GM19238 (cell line): ENCODE results near the gene FOXL2NB.

Experiments
- DNase-seq: peaks from one replicate; pipeline ENCODE4 v3.0.0; 2011; ENCODE audit warnings: low spot score; ENCODE audit not compliant: insufficient read length

Gene FOXL2NB

DNA sequence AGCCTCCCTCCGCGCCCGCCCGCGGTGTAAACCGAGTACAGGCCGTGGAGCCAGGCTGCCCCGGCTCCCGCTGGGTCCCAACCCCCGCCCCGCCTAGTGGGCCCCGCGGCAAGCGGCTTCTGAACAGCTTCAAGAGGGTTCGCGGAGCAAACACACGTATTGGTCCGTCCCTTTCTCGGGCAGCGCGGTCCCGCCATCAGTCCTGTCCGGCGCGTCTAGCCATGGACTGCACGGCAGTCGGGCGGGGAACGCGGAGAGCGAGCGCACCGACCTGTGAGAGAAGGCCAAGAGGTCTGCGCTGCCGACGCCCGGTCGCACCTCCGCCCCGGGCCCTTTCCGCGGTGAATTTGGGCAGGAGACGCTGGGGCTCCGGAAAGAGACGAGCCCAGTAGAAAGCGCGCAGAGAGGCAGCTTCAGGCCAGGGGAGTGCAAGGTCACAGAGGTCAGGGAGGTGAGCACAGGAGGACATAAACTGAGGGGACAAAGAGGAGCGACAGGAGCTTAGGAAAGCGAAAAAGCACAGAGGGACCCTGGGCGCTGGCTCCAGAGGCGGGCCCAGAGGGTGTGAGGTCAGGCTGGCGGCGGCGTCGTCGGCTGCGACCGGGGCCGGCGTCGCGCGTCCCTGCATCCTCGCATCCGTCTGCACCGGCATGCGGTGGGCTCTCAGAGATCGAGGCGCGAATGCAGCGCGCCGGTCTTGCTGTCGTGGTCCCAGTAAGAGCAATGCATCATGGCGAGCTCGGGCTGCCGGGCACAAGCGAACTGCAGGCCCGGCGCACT, 1.9 kb upstream of the FOXL2NB start:
- DNase-seq, result no peak

- no peak for DNase-seq
Observed at GRCh38 chr3:138945709-138946662, 1.0 kb upstream of the FOXL2NB start.

- no peak for DNase-seq
Observed at GRCh38 chr3:138947495-138948121, 591 bp downstream of the FOXL2NB start.

DNA sequence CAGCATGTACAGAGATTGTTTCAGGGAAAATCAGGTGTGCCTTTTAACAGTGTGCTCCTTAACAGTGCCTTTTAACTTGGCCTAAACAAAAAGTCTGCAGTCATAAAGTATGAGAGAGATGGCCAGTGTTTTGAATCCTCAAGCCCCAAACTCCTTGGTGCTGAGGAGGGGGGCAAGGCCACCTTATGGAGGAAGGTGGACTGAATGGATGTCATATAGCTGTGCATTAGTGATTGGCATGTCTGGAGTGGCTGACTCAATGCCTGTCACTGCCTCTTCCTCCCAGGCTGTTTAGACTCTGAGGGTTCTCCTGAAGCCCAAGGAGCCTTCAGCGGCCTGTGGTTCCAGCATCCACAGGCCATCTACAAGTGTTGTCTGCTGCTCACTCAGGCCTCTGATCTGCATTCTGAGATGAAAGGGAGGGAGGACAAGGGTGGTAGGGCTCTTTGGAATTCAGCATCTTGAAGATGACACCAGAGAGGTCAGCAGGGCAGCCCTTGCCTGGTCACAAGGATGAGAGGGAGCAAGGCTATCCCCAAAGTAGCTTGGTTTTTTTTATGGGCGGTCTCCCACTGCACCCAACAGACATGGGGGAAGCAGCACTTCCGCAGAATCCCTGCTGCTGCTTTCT, 1.5 kb downstream of the FOXL2NB start:
- no peak for DNase-seq

- DNase-seq, result no peak
Observed at GRCh38 chr3:138949002-138949418, 2.0 kb downstream of the FOXL2NB start.

DNA sequence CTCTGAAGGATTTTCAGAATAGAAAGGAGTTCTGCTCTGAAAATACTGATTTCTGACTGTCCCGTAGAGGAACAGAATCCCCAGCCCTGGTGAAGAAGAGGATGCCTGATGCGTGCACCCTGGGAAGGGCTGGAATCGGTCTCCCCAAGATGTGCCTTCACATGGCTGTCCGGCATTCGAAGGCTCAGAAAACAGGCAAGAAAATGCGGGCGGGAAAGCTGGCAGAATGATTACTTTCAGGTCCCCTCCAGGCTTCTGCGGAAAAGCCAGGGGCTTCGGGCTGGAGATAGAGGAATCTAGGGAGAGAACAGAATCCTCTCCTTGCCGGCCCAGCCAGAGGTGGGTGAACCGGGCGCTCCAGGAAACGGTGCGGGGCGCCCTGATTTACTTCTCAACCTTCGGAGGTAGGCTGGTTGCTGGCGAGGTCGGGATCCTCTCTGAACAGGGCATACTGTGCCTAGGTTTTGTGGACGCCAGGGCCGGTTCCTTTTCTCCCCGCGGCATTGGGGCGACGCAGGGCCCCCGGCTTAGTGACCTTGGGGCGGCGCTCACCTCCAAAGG, 2.5 kb downstream of the FOXL2NB start:
- DNase-seq, result no peak

DNA sequence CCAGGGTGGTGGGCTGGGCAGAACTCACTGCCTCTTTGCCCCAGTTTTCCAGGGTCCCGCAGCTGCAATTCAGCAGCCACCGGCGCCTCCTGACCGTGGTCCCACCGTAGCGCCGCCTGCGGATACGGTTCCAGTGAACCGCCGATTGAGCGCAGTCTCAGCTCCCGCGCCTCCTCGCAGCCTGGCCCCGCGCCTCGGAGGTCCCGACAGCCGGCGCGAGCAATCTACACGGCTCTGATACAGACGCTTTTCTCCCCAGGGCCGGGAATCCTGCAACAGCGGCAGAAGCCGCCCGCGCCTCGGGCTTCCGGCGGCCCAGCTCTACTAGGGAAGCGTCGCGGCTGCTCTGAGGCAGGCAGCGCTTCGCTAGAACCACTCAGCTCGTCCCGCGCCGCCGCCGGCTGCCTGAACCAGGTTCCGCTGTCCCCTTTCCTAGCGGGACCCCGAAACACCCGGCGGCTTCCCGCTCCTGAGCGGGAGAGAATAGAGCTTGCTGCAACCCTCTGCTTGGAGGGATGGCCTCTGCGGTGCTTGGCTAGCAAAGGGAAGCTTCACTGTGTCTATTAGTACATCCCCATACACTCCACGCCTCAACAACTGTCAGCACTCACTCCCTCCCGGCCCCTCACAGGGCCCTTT, 3.1 kb downstream of the FOXL2NB start:
- no peak for DNase-seq

- no peak for DNase-seq
Observed at GRCh38 chr3:138950701-138951100, 3.7 kb downstream of the FOXL2NB start.

- no peak for DNase-seq
Observed at GRCh38 chr3:138960417-138960852, 13.4 kb downstream of the FOXL2NB start.

GRCh38 chr3:138962854-138963560, 16.0 kb downstream of the FOXL2NB start:
- no peak for DNase-seq

DNA sequence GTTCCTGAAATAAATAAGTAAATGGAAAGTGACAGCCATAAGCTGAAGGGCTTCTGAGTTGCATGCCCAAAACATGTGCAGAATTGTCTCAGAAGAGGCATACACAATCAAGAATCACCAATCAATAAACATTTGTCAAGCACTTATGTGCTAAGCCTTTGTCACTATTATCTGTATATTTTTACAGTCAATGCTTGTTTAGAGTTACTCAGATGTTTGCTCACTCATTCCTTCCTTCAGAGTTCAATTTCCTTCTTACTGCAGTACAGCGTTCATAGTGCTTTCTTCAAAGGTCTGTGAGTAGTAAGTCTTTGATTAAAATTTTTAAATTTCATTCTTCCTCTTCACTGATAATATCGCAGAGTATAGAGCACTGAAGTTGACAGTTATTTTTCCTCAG, 17.2 kb downstream of the FOXL2NB start:
- DNase-seq, result no peak

GRCh38 chr3:138964923-138965322, 17.9 kb downstream of the FOXL2NB start:
- DNase-seq, result no peak

DNA sequence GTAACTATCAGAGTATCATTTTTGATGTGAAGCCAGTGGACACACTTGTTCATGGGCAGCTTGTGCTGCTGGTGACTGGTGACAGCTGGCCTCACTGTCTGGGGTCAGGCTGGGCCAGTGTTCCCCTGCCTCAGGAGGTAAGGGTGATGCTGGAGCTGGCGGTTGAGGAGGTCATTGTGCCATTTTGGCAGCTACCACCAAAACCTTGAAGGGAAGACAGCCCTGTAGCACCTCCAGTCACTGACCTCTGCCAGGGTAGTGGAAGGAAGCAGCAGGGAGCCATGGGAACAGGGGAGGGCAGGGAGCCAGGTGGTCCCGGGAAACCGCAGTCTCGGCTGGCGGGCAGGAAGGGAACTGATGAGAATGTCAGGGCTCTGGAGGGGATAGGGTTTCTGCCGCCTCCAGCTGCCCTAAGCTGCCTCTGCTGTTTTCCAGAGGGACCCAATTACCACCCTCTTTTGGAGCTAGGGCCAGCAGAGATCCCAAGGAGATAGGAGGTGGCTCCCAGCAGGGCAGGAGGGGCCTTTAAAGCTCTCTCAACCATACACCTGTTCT, 24.8 kb downstream of the FOXL2NB start:
- no peak for DNase-seq

GRCh38 chr3:138972941-138973340, 25.9 kb downstream of the FOXL2NB start:
- DNase-seq, result no peak

DNA sequence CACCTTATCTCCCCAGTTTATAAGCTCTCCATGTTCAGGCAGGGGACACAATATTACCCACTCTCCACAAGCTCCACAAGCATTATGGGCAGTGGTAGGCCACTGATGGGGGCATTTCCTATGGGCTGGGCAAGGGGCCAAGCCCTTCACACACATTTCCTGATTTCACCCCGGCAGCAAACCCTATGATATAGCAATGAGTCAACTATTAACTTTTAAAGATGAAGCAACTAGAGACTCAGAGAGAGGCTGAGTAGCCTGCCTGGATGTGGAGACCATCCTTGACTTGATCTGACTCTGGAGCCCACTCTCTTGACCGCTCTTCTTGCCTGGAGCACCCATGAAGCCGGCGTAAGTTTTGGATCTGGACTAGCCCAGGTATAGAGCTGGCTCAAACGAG, 27.4 kb downstream of the FOXL2NB start:
- no peak for DNase-seq

- DNase-seq, result no peak
Observed at GRCh38 chr3:138975351-138975750, 28.3 kb downstream of the FOXL2NB start.

GRCh38 chr3:138976047-138976446, 29.0 kb downstream of the FOXL2NB start:
- no peak for DNase-seq

DNA sequence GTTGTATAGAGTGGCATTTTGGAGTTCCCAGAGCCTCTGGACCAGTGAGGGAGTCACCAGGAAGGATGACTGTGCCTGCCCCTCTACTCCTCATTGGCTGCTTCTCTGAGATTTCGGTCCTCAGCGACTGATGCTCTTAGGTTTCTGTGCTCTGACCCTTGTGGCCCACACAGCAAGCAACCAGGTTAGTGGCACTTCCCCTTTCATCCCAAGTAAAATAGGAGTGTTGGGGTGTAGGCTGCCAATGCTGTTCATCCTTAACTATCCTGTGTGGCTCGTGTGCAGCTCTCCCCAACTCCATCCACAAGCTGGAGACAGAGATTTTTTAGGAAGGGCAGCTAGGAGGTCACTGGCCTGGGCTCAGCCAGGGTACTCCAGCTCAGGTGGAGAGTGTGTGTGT, 37.8 kb downstream of the FOXL2NB start:
- no peak for DNase-seq

- DNase-seq, result no peak
Observed at GRCh38 chr3:138985932-138986331, 38.9 kb downstream of the FOXL2NB start.

DNA sequence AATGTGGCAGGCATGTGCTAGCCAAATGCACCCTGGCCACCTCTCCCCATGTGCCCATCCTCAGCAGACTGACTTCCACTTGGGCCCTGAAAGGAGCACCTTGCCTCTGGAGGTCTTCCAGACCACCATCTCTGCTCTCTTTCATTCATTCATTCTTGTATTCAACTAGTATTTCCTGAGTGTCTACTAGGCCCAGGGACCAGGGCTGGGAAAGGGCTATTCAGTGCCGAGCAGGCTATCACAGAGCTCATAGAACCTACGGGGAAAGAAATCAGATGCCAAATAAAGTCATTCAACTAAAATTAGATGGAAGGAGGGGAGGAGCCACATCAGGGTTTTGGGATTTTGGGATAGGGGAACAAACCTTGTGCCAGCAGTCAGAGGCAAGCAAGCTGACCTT, 40.2 kb downstream of the FOXL2NB start:
- DNase-seq, result no peak
